ENCODE results near the gene SAPCD2. TPM values are rescaled to one million over a fixed set of nuclear protein-coding genes. Genes with fewer than 3 reads are reported as not detected.

SAPCD2 gene
- total and polyA plus RNA-seq, 4 donors: 5.0 to 19.0 (median 15.5) TPM

DNA sequence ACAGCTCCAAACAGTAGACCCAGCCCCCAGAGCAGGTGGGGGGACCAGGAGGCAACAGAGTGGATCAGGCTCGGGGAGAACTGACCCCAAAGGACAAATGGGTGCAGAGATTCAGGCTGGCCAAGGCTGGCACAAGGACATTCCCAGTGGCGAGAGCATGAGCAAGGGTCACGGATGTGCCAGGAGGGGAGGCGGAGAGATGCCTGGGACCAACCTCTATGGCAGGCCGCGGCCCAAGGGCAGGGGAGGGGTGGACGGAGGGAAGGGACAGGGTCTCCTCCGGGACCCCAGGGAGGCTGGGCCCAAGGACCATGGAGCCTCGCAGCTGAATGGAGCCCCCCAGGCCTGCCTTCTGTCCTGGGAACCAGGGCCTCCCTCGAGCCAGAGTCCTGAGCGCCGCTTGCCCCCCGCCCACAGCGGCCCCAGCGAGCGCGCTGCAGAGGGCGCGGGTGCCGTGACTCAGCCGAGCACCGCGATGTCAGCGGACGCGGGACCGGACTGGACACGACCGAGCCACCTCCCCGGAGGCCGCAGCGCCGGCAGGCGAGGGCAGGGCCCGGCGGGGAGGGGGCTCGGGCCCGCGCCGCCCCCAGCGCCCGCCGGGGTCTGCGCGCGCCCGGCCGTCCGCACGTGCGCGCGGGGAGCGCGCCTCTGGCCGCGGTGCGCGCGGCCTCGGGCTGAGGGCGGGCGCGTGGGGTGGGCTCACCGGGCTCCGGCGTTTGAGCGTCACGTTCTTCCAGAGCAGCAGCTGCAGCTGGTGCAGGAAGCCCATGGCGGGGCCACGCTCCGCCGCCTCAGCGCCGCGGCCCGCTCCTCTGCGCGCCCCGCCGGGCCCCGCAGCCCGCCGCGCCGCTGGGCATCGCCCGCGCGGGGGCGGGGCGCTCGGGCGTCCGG is 42.7 kb downstream of the SAPCD2 start, which contains the start of gene ABCA2:
Gene ABCA2, minus strand, starts transcription at position 869 of the 894 bp plus-strand sequence. Its CDS starts 97 bp downstream, at position 772.
- H3K27ac ChIP-seq (ENCODE audit: low read depth, low read length): peak within 1 kb of the TSS; percentile 94
- H3K9me3 ChIP-seq (ENCODE audit: control insufficient read depth, insufficient read depth, low read length): no peaks in the 10 kb centered on the region
- no peaks in the 10 kb centered on the region for H3K27me3 ChIP-seq (ENCODE audit: control insufficient read depth, insufficient read depth, low read length)
- peaks cover 63% of the 10 kb centered on the region for H3K4me1 ChIP-seq (ENCODE audit: control insufficient read depth, insufficient read depth, low read length)
- DNase-seq (ENCODE audit: low read depth in 4 of 6, low spot score in 6 of 6): no peak
- peaks cover 39% of the 10 kb centered on the region for H3K36me3 ChIP-seq (ENCODE audit: control insufficient read depth, insufficient read depth, low read length)
- H3K4me3 ChIP-seq (ENCODE audit: low read depth, low read length): peak within 1 kb of the TSS; percentile 65
- 2% methylated on average over 95 of the region's 95 CpGs for WGBS (ENCODE audit: insufficient coverage)

DNA sequence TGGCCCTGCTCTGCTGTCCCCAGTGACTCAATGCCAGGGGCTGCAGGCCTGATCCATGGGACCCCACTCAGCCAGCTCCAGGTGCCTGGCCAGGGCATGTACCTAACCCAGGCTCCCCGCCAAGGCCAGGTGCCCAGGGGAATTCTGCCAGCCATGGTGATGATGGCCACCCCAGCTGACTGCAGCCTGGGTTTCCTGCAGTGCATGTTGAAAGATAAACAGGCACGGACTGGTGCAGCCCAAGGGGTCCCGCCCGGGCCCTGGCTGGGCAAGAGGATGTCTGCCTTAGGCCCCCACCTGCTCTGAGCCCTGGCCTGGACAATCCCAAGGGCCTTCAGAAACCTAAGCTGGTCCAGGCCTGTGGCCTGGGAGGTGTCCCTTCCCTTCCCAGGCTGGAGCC is 43.5 kb downstream of the SAPCD2 start:
- H3K4me3 ChIP-seq (ENCODE audit: low read depth, low read length): peak overlapping the region; percentile 65
- H3K27ac ChIP-seq (ENCODE audit: low read depth, low read length): peak overlapping the region; percentile 94
- WGBS (ENCODE audit: insufficient coverage): 79% methylated on average over 4 of the region's 4 CpGs

DNA sequence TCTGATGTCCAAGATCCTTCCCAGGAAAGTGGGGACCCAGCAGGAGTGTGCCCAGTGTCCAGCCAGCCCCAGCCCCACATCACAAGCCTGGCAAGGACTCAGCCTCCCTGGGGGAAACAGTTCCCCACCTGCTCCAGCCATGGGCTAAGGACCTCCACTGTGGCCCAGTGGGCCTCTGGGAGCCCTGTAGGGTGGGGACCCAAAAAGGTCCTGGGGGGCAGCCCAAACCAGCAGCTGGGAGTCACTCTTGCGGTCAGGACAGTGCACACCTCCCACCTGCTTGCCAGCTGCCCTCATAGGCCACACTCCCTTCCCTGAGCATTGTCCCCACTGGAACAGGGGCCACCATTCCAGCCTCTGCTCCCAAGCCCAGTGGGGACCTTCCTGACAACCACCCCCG is 44.0 kb downstream of the SAPCD2 start:
- H3K4me3 ChIP-seq (ENCODE audit: low read depth, low read length): peak overlapping the region; percentile 65
- DNase-seq (ENCODE audit: low read depth in 4 of 6, low spot score in 6 of 6): no peak
- no peaks in the 10 kb centered on the region for H3K27me3 ChIP-seq (ENCODE audit: control insufficient read depth, insufficient read depth, low read length)
- peaks cover 51% of the 10 kb centered on the region for H3K36me3 ChIP-seq (ENCODE audit: control insufficient read depth, insufficient read depth, low read length)
- H3K4me1 ChIP-seq (ENCODE audit: control insufficient read depth, insufficient read depth, low read length): peaks cover 67% of the 10 kb centered on the region
- WGBS (ENCODE audit: insufficient coverage): 69% methylated on average over 2 of the region's 2 CpGs
- H3K9me3 ChIP-seq (ENCODE audit: control insufficient read depth, insufficient read depth, low read length): no peaks in the 10 kb centered on the region
- H3K27ac ChIP-seq (ENCODE audit: low read depth, low read length): peak overlapping the region; percentile 94

More for the DNA sequence above, 43.5 kb downstream of the SAPCD2 start:
- Histone ChIP-seq H3K36me3 (ENCODE audit: control insufficient read depth, insufficient read depth, low read length) (peaks cover 47% of the 10 kb centered on the region), H3K9me3 (ENCODE audit: control insufficient read depth, insufficient read depth, low read length) (no peaks in the 10 kb centered on the region), H3K27me3 (ENCODE audit: control insufficient read depth, insufficient read depth, low read length) (no peaks in the 10 kb centered on the region), H3K4me1 (ENCODE audit: control insufficient read depth, insufficient read depth, low read length) (peaks cover 67% of the 10 kb centered on the region)
- DNase-seq (ENCODE audit: low read depth in 4 of 6, low spot score in 6 of 6): no peak

DNA sequence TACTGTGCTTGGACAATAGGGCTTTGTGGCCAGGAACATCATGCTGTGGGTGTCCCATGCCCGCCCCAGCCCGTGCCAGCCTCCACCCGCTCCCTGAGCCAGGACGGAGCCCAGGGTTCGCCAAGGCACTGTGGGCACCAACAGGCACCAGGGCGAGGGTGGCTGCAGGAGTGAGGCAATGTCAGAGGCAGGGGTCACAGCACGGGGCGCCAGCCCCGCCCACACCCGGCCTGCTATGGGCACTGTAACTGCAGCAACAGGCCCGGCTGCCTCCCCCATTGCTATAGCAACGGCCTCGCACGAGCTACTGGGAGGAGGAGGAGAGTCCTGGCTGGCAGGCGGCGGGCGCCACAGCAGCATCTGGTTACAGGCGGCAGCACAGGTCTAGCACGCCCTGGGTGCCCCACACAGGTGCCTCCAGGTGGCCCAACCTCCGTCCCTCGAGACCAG is 44.8 kb downstream of the SAPCD2 start:
- peak overlapping the region; percentile 94 for H3K27ac ChIP-seq (ENCODE audit: low read depth, low read length)
- peaks cover 57% of the 10 kb centered on the region for H3K36me3 ChIP-seq (ENCODE audit: control insufficient read depth, insufficient read depth, low read length)
- H3K4me1 ChIP-seq (ENCODE audit: control insufficient read depth, insufficient read depth, low read length): peaks cover 67% of the 10 kb centered on the region
- no peaks in the 10 kb centered on the region for H3K9me3 ChIP-seq (ENCODE audit: control insufficient read depth, insufficient read depth, low read length)
- no peaks in the 10 kb centered on the region for H3K27me3 ChIP-seq (ENCODE audit: control insufficient read depth, insufficient read depth, low read length)
- WGBS (ENCODE audit: insufficient coverage): 22% methylated on average over 21 of the region's 21 CpGs
- peak overlapping the region; percentile 21 for H3K4me3 ChIP-seq (ENCODE audit: low read depth, low read length)
- peak in 3 of 6 donors; percentile 46 to 88 (median 85) for DNase-seq (ENCODE audit: low read depth in 4 of 6, low spot score in 6 of 6)

DNA sequence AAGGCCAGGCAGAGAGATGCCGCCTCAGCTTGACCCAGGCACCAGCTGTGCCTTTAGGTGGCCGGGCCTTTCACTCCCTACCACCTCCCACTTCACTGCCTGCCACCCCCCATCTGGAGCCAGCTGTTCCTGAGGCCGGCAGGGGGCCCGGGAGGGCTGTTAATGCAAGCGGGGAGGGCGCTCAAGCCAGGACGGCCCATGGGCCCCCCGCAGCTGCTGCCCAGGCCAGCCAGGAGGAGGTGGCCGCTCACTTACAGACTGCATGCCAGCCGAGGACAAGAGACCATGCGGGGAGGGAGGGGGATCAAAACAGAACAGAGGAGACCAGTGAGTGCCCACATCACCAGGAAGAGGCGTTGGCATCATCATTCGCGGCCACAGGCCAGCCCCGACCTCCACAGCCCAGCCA is 46.8 kb downstream of the SAPCD2 start:
- H3K4me3 ChIP-seq (ENCODE audit: low read depth, low read length): no peak overlapping the region
- no peaks in the 10 kb centered on the region for H3K9me3 ChIP-seq (ENCODE audit: control insufficient read depth, insufficient read depth, low read length)
- no peak for DNase-seq (ENCODE audit: low read depth in 4 of 6, low spot score in 6 of 6)
- peak overlapping the region; percentile 94 for H3K27ac ChIP-seq (ENCODE audit: low read depth, low read length)
- no peaks in the 10 kb centered on the region for H3K27me3 ChIP-seq (ENCODE audit: control insufficient read depth, insufficient read depth, low read length)
- peaks cover 53% of the 10 kb centered on the region for H3K4me1 ChIP-seq (ENCODE audit: control insufficient read depth, insufficient read depth, low read length)
- 66% methylated on average over 14 of the region's 15 CpGs for WGBS (ENCODE audit: insufficient coverage)
- peaks cover 77% of the 10 kb centered on the region for H3K36me3 ChIP-seq (ENCODE audit: control insufficient read depth, insufficient read depth, low read length)

DNA sequence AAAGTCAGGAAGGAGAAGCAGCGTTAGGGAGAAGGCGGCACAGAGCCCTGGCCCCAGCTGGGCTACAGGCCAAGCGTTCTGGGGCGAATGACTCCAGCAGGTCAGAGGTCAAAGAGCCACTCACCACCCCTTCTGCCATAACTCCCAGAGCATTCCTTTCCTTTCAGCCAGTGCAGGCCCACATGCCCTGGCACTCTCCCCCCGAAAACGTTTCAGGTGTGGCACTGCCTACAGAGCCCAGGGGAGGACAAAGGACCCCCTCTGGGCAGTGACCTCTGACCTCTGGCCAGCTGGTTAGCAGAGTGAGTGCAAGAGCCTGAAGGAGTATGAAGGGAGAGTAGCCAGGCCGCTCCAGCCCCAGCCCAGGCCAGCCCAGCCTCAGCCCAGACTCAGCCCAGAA is 47.2 kb downstream of the SAPCD2 start:
- H3K27me3 ChIP-seq (ENCODE audit: control insufficient read depth, insufficient read depth, low read length): no peaks in the 10 kb centered on the region
- DNase-seq (ENCODE audit: low read depth in 4 of 6, low spot score in 6 of 6): no peak
- H3K4me3 ChIP-seq (ENCODE audit: low read depth, low read length): no peak overlapping the region
- peaks cover 79% of the 10 kb centered on the region for H3K36me3 ChIP-seq (ENCODE audit: control insufficient read depth, insufficient read depth, low read length)
- H3K4me1 ChIP-seq (ENCODE audit: control insufficient read depth, insufficient read depth, low read length): peaks cover 50% of the 10 kb centered on the region
- H3K9me3 ChIP-seq (ENCODE audit: control insufficient read depth, insufficient read depth, low read length): no peaks in the 10 kb centered on the region
- peak overlapping the region; percentile 94 for H3K27ac ChIP-seq (ENCODE audit: low read depth, low read length)
- WGBS (ENCODE audit: insufficient coverage): 69% methylated on average over 7 of the region's 7 CpGs

DNA sequence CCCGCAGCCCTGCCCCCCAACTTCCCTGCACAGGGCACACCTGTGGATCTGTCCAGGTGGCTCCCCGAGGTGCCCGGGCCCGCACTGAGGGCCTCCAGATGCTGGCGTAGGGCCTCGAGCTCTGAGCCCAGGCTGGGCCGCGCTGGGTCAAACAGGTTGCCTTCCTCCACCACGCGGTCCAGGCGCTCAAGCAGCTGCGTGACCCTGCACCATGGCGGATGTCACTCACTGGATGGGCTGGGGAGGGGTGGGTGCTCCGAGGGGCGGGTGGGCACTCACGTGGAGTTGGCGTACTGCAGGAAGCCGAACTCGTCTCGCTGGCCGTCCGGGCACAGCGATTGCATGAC is 47.7 kb downstream of the SAPCD2 start:
- Histone ChIP-seq H3K27me3 (ENCODE audit: control insufficient read depth, insufficient read depth, low read length) (no peaks in the 10 kb centered on the region), H3K4me1 (ENCODE audit: control insufficient read depth, insufficient read depth, low read length) (peaks cover 50% of the 10 kb centered on the region), H3K4me3 (ENCODE audit: low read depth, low read length) (no peak overlapping the region), H3K27ac (ENCODE audit: low read depth, low read length) (no peak overlapping the region), H3K36me3 (ENCODE audit: control insufficient read depth, insufficient read depth, low read length) (peaks cover 85% of the 10 kb centered on the region), H3K9me3 (ENCODE audit: control insufficient read depth, insufficient read depth, low read length) (no peaks in the 10 kb centered on the region)
- WGBS (ENCODE audit: insufficient coverage): 91% methylated on average over 21 of the region's 23 CpGs
- no peak for DNase-seq (ENCODE audit: low read depth in 4 of 6, low spot score in 6 of 6)

DNA sequence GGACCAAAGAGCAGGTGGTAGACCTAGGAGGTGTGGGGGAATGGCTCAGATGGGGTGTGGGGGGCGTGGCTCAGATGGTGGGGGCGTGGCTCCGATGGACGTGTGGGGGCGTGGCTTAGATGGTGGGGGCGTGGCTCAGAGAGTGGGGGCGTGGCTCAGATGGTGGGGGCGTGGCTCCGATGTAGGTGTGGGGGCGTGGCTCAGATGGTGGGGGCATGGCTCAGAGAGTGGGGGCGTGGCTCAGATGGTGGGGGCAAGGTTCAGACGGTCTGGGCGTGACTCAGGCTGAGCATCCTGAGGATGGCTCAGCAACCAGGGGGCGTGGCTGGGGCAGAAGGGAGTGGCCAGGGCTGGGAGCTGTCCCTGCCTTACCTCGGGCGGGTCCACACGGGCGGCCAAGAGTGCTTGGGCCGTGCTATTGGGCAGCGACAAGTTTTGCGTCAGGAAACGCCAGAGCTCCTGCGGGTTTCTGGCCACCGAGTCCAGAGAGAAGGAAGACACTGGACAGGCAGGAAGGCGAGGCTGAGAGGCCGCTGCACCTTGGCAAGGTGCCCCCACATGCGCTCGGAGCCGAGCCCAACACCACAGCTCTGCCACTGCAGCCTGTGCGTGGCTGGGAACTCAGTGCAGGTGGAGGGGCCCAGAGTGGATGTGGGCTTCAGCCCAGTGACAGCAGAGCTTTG is 48.2 kb downstream of the SAPCD2 start:
- H3K27me3 ChIP-seq (ENCODE audit: control insufficient read depth, insufficient read depth, low read length): no peaks in the 10 kb centered on the region
- peaks cover 90% of the 10 kb centered on the region for H3K36me3 ChIP-seq (ENCODE audit: control insufficient read depth, insufficient read depth, low read length)
- 63% methylated on average over 28 of the region's 30 CpGs for WGBS (ENCODE audit: insufficient coverage)
- no peak for DNase-seq (ENCODE audit: low read depth in 4 of 6, low spot score in 6 of 6)
- peaks cover 45% of the 10 kb centered on the region for H3K4me1 ChIP-seq (ENCODE audit: control insufficient read depth, insufficient read depth, low read length)
- no peaks in the 10 kb centered on the region for H3K9me3 ChIP-seq (ENCODE audit: control insufficient read depth, insufficient read depth, low read length)
- no peak overlapping the region for H3K27ac ChIP-seq (ENCODE audit: low read depth, low read length)
- no peak overlapping the region for H3K4me3 ChIP-seq (ENCODE audit: low read depth, low read length)

DNA sequence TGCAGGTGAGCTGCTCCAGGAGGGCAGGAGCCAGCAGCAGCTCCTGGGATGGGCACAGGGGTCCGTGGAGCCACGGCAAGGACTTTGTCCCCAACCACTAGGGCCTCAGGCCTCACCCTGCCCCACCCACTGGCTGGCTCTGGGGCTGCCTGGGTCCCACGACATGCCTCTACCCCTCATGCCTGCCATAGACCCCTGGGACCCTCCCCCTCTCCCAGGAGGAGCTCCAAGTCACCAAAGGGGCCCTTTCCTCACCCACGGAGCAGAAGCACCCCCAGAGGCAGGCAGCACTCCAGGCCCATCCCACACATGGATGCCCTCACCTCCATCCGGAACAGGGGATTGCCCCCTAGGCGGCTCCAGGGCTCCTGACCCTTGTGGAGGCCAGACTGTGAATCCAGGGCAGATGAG is 48.8 kb downstream of the SAPCD2 start:
- Histone ChIP-seq H3K27me3 (ENCODE audit: control insufficient read depth, insufficient read depth, low read length) (no peaks in the 10 kb centered on the region), H3K4me1 (ENCODE audit: control insufficient read depth, insufficient read depth, low read length) (peaks cover 39% of the 10 kb centered on the region), H3K27ac (ENCODE audit: low read depth, low read length) (no peak overlapping the region), H3K36me3 (ENCODE audit: control insufficient read depth, insufficient read depth, low read length) (peaks cover 92% of the 10 kb centered on the region), H3K4me3 (ENCODE audit: low read depth, low read length) (no peak overlapping the region), H3K9me3 (ENCODE audit: control insufficient read depth, insufficient read depth, low read length) (no peaks in the 10 kb centered on the region)
- 82% methylated on average over 4 of the region's 6 CpGs for WGBS (ENCODE audit: insufficient coverage)
- DNase-seq (ENCODE audit: low read depth in 4 of 6, low spot score in 6 of 6): no peak

Measured in spinal cord (tissue), 10 donors.